ENCODE data around the gene CKAP5. TPM values are rescaled to one million over a fixed set of nuclear protein-coding genes. Genes with fewer than 3 reads are reported as not detected.

Gene CKAP5
- total RNA-seq, 4 donors from 2014 or later = 39.8 to 46.9 (median 43.4) TPM

DNA sequence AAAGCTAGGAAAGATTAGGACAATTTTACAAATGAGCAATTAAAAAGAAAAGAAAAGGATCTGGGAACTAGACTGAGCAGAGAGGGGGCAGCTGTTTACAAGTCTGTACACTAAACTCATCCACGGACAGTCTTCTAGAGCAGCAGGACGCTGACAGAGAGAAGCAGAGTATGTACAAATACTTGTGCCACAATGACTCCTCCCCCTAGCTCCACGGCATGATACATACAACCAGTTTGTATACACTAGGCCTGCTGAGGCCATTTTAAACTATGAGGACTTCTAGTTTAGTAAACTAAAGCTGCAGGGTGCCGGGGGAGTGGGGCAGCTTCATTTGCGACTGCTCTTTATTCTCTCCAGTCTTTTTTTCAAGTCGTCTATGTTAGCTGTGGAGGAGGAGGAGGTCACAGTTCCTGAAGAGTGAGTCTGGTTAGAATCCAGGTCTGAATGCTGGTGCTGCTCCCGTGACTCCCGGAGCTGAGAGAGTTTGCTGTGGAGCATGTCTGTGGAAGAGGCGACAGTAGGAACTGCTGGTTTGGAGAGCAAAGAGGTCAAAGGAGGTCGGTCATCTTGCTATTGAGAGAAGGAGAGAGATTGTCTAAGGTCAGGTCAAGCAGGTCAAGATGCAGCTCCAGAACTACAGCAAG, 102.3 kb downstream of the CKAP5 start:
- Histone ChIP-seq H3K27ac (no peak overlapping the region), H3K27me3 (no peaks in the 10 kb centered on the region), H3K36me3 (peaks cover 0 to 86% of the 10 kb centered on the region in 2 donors), H3K4me1 (no peaks in the 10 kb centered on the region), H3K4me3 (no peak overlapping the region), H3K9me3 (no peaks in the 10 kb centered on the region)
- no peak for TF ChIP-seq POLR2A (IDR thresholded peaks at IDR 0.05)
- TF ChIP-seq EP300 (IDR thresholded peaks at IDR 0.05) = no peak
- no peak for TF ChIP-seq CTCF (IDR thresholded peaks at IDR 0.05)
- no peak for TF ChIP-seq POLR2AphosphoS5 (IDR thresholded peaks at IDR 0.05)
- ATAC-seq = no peak
- 75 to 90% methylated on average over 7 to 10 of the region's 10 CpGs for WGBS, 2 donors (ENCODE audit: low coverage in 1 of 2)

GRCh38 chr11:46743043-46743442, 103.0 kb downstream of the CKAP5 start:
- no peaks in the 10 kb centered on the region for H3K9me3 ChIP-seq
- 100% methylated on average over 1 of the region's 2 CpGs; no CpG with 5 or more reads in 1 of the 2 donors for whole genome bisulfite sequencing, 2 donors (ENCODE audit: low coverage in 1 of 2)
- H3K27ac ChIP-seq = no peak overlapping the region
- no peak for ATAC-seq
- no peaks in the 10 kb centered on the region for H3K27me3 ChIP-seq
- peaks cover 0 to 78% of the 10 kb centered on the region in 2 donors for H3K36me3 ChIP-seq
- no peak overlapping the region for H3K4me3 ChIP-seq
- no peak for TF ChIP-seq CTCF (IDR thresholded peaks at IDR 0.05)
- no peak for TF ChIP-seq POLR2A (IDR thresholded peaks at IDR 0.05)
- TF ChIP-seq POLR2AphosphoS5 (IDR thresholded peaks at IDR 0.05) = no peak
- TF ChIP-seq EP300 (IDR thresholded peaks at IDR 0.05) = no peak
- no peaks in the 10 kb centered on the region for H3K4me1 ChIP-seq

- Histone ChIP-seq H3K4me3 (no peak overlapping the region), H3K27ac (no peak overlapping the region), H3K4me1 (no peaks in the 10 kb centered on the region), H3K36me3 (peaks cover 0 to 66% of the 10 kb centered on the region in 2 donors), H3K9me3 (no peaks in the 10 kb centered on the region), H3K27me3 (no peaks in the 10 kb centered on the region)
- 69 to 81% methylated on average over 4 to 12 of the region's 12 CpGs for WGBS, 2 donors (ENCODE audit: low coverage in 1 of 2)
- no peak for TF ChIP-seq CTCF (IDR thresholded peaks at IDR 0.05)
- no peak for TF ChIP-seq POLR2A (IDR thresholded peaks at IDR 0.05)
- ATAC-seq = no peak
Measured at GRCh38 chr11:46741600-46742484, 104.2 kb downstream of the CKAP5 start.

DNA sequence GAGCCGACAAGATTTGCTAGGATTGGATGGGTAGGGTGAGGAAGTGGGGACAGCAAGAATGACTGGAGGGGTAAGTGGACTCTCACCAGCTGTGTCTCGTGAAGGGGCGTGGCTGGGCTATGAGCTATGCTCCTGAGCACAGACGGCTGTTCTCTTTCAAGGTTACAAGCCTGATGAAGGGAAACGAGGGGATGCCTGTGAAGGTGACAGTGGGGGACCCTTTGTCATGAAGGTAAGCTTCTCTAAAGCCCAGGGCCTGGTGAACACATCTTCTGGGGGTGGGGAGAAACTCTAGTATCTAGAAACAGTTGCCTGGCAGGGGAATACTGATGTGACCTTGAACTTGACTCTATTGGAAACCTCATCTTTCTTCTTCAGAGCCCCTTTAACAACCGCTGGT, 107.2 kb downstream of the CKAP5 start:
- Histone ChIP-seq H3K27ac (no peak overlapping the region), H3K4me3 (no peak overlapping the region), H3K36me3 (peaks cover 0 to 37% of the 10 kb centered on the region in 2 donors), H3K4me1 (no peaks in the 10 kb centered on the region), H3K9me3 (no peaks in the 10 kb centered on the region), H3K27me3 (no peaks in the 10 kb centered on the region)
- WGBS, 2 donors (ENCODE audit: low coverage in 1 of 2) = 76 to 82% methylated on average over 4 to 6 of the region's 6 CpGs
- TF ChIP-seq EP300 (IDR thresholded peaks at IDR 0.05) = no peak
- TF ChIP-seq CTCF (IDR thresholded peaks at IDR 0.05) = no peak
- TF ChIP-seq POLR2AphosphoS5 (IDR thresholded peaks at IDR 0.05) = no peak
- no peak for TF ChIP-seq POLR2A (IDR thresholded peaks at IDR 0.05)
- ATAC-seq = no peak

Measured in gastroesophageal sphincter (tissue), 4 donors.